Esophagus muscularis mucosa (tissue), 4 donors: ENCODE measurements around the gene CASKIN2. TPM values are rescaled to one million over a fixed set of nuclear protein-coding genes. Genes with fewer than 3 reads are reported as not detected.

Experiments used
- DNase-seq: peaks from one replicate; pipeline ENCODE4 v3.0.0-alpha.2; 2017; ENCODE audit errors: extremely low spot score
- H3K27ac ChIP-seq, 4 donors: fragments of 200-600 bp; sonication (generic); replicated peaks in 1 of 4; 1 replicate in 3 of 4; 2 replicates in 1 of 4; pipeline ENCODE4 v1.5.1; 2016 to 2019; ENCODE audit warnings: mild to moderate bottlenecking in 1 of 4
- H3K27me3 ChIP-seq, 4 donors: fragments of 200-600 bp; sonication (generic); one replicate each; pipeline versions ENCODE4 v1.5.1 to v1.6.0; 2016 to 2019
- H3K36me3 ChIP-seq, 4 donors: fragments of 200-600 bp; sonication (generic); one replicate each; pipeline ENCODE4 v1.5.1; 2016 to 2019
- H3K4me1 ChIP-seq, 4 donors: fragments of 200-600 bp; sonication (generic); one replicate each; pipeline ENCODE4 v1.5.1; 2016 to 2019
- H3K4me3 ChIP-seq, 4 donors: fragments of 200-600 bp; sonication (generic); 1 replicate in 2 of 4; 2 replicates in 2 of 4; pipeline ENCODE4 v1.5.1; 2016 to 2019; ENCODE audit warnings: mild to moderate bottlenecking in 4 of 4, moderate library complexity in 1 of 4
- H3K9me3 ChIP-seq, 4 donors: fragments of 200-600 bp; sonication (generic); 1 replicate in 3 of 4; 2 replicates in 1 of 4; pipeline ENCODE4 v1.5.1; 2016 to 2019
- EP300 ChIP-seq: sonication (generic); formaldehyde crosslinking; IDR thresholded peaks from one replicate; pipeline ENCODE4 v1.6.1; 2017; ENCODE audit warnings: antibody characterized with exemption
- POLR2A ChIP-seq: fragments of 450-650 bp; IDR thresholded peaks from one replicate; pipeline ENCODE4 v1.6.1; 2017; ENCODE audit warnings: antibody characterized with exemption, moderate library complexity, mild to moderate bottlenecking, low read depth
- POLR2AphosphoS5 ChIP-seq, 2 donors: sonication (generic); formaldehyde crosslinking; IDR thresholded peaks; one replicate each; pipeline ENCODE4 v1.6.1; 2017; ENCODE audit warnings: antibody characterized with exemption in 2 of 2
- WGBS: methylation state at CpG from one replicate; pipeline ENCODE4 v1.1.5; 2018; 5-methylcytosine and 5-hydroxymethylcytosine counted together
- intact Hi-C: fragments of 100-400 bp; cut with DNase I; formaldehyde crosslinking; loops from one replicate; pipeline ENCODE4 v1.15.1; 2023
- total RNA-seq, 4 donors: library from RNA; depleted of rRNA; stranded (reverse); fragments of >200 nt; gene quantifications; one replicate each; pipeline versions ENCODE4 v1.1.0 to v1.2.1, GENCODE V29; 2016
- TF ChIP-seq, protein P1 (sequence below), 3 experiments: fragments of 200-600 bp in 2 of 3; fragments of 450-650 bp in 1 of 3; sonication (generic) in 2 of 3; IDR thresholded peaks; one replicate each; pipeline ENCODE4 v1.5.1; 2017 to 2019; ENCODE audit warnings: antibody characterized with exemption in 3 of 3, mild to moderate bottlenecking in 2 of 3, moderate library complexity in 1 of 3

Gene CASKIN2
- total RNA-seq, 4 donors from 2014 or later: 16.2 to 43.5 (median 35.5) TPM

GRCh38 chr17:75540923-75541503 lies 25.7 kb upstream of the CASKIN2 start:
- no peak for TF ChIP-seq POLR2AphosphoS5 (IDR thresholded peaks at IDR 0.05)
- TF ChIP-seq POLR2A: no peak
- TF ChIP-seq, protein P1, sequence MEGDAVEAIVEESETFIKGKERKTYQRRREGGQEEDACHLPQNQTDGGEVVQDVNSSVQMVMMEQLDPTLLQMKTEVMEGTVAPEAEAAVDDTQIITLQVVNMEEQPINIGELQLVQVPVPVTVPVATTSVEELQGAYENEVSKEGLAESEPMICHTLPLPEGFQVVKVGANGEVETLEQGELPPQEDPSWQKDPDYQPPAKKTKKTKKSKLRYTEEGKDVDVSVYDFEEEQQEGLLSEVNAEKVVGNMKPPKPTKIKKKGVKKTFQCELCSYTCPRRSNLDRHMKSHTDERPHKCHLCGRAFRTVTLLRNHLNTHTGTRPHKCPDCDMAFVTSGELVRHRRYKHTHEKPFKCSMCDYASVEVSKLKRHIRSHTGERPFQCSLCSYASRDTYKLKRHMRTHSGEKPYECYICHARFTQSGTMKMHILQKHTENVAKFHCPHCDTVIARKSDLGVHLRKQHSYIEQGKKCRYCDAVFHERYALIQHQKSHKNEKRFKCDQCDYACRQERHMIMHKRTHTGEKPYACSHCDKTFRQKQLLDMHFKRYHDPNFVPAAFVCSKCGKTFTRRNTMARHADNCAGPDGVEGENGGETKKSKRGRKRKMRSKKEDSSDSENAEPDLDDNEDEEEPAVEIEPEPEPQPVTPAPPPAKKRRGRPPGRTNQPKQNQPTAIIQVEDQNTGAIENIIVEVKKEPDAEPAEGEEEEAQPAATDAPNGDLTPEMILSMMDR (IDR thresholded peaks at IDR 0.05): no peak
- TF ChIP-seq EP300: no peak
- WGBS: 97% methylated on average over 4 of the region's 4 CpGs
- no peak for DNase-seq
- no peaks in the 10 kb centered on the region for H3K27me3 ChIP-seq
- no peak overlapping the region for H3K4me3 ChIP-seq
- intact Hi-C loops: no loop called here
- H3K36me3 ChIP-seq: no peaks in the 10 kb centered on the region
- H3K27ac ChIP-seq: no peak overlapping the region
- no peaks in the 10 kb centered on the region for H3K9me3 ChIP-seq
- no peaks in the 10 kb centered on the region for H3K4me1 ChIP-seq

GRCh38 chr17:75539967-75540729 lies 24.8 kb upstream of the CASKIN2 start:
- Histone ChIP-seq H3K9me3 (no peaks in the 10 kb centered on the region), H3K27ac (no peak overlapping the region), H3K4me3 (no peak overlapping the region), H3K27me3 (no peaks in the 10 kb centered on the region), H3K4me1 (no peaks in the 10 kb centered on the region), H3K36me3 (no peaks in the 10 kb centered on the region)
- intact Hi-C loops: no loop called here
- WGBS: 94% methylated on average over 10 of the region's 13 CpGs
- TF ChIP-seq EP300 (no peak), POLR2AphosphoS5 (IDR thresholded peaks at IDR 0.05) (no peak), POLR2A (no peak)
- TF ChIP-seq, protein P1 (IDR thresholded peaks at IDR 0.05): no peak
- no peak for DNase-seq

DNA sequence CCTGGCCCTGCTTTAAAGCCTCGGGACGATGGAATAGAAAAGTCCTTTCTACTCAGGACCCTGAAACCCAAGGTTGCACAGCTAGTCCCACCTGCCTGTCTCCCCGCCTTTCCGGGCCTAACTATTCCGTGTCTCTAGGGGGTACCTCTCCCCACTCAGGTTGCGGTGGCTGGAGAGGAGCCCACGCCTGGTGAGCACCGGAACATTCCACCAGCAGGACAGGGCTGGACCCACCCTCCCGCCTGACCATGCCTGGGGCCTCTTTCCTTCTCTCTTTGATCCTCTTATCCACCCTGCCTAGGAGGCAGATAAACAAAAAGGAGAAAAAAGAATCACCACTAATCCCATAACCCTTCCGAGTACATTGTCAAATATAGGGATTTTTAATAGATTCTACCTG lies 21.0 kb upstream of the CASKIN2 start:
- Histone ChIP-seq H3K27me3 (no peaks in the 10 kb centered on the region), H3K36me3 (peaks cover 0 to 8% (median 2%) of the 10 kb centered on the region in 4 donors), H3K4me3 (no peak overlapping the region), H3K27ac (no peak overlapping the region), H3K4me1 (no peaks in the 10 kb centered on the region), H3K9me3 (no peaks in the 10 kb centered on the region)
- 94% methylated on average over 10 of the region's 10 CpGs for WGBS
- no peak for TF ChIP-seq POLR2AphosphoS5 (IDR thresholded peaks at IDR 0.05)
- TF ChIP-seq EP300: no peak
- intact Hi-C loops: no loop called here
- DNase-seq: no peak

- TF ChIP-seq POLR2A: no peak
- TF ChIP-seq POLR2AphosphoS5 (IDR thresholded peaks at IDR 0.05): no peak
- TF ChIP-seq, protein P1 (IDR thresholded peaks at IDR 0.05): no peak
- TF ChIP-seq EP300: no peak
- intact Hi-C loops: no loop called here
Observed at GRCh38 chr17:75535871-75536270, 20.5 kb upstream of the CASKIN2 start.

DNA sequence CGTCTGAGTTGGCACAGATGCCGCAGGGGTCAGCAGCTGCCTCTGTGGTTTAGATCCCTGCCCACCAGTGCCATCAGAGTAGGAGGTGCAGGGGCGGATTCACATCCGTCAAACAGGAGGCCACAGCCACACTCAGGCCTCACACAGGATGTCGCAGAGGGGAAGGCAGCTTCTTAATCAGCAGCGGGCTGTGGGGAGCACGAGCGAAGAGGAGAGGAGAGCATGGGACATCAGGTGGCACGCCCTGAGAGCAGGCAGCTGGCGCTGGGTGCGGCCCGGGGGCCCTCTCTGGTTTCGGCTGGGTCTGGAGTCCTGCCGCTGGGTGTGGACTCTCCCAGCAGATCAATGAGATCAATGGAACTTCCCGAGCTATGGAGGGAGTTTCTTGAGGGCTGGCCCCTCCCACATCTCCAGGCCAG lies 19.8 kb upstream of the CASKIN2 start:
- Histone ChIP-seq H3K27ac (no peak overlapping the region), H3K9me3 (no peaks in the 10 kb centered on the region), H3K36me3 (peaks cover 0 to 8% (median 2%) of the 10 kb centered on the region in 4 donors), H3K4me1 (no peaks in the 10 kb centered on the region), H3K27me3 (no peaks in the 10 kb centered on the region), H3K4me3 (no peak overlapping the region)
- no peak for DNase-seq
- TF ChIP-seq, protein P1 (IDR thresholded peaks at IDR 0.05): no peak
- TF ChIP-seq POLR2AphosphoS5 (IDR thresholded peaks at IDR 0.05): no peak
- no peak for TF ChIP-seq POLR2A
- TF ChIP-seq EP300: no peak
- intact Hi-C loops: no loop called here
- WGBS: 83% methylated on average over 6 of the region's 15 CpGs

More at GRCh38 chr17:75535871-75536270, 20.5 kb upstream of the CASKIN2 start:
- Histone ChIP-seq H3K9me3 (no peaks in the 10 kb centered on the region), H3K27me3 (no peaks in the 10 kb centered on the region), H3K4me3 (no peak overlapping the region), H3K4me1 (no peaks in the 10 kb centered on the region), H3K36me3 (peaks cover 0 to 8% (median 2%) of the 10 kb centered on the region in 4 donors), H3K27ac (no peak overlapping the region)
- DNase-seq: no peak
- 94% methylated on average over 8 of the region's 8 CpGs for WGBS
